RWPE2 (cell line): ENCODE results near the gene LMLN.

ENCODE experiments used
- ATAC-seq: fragments of 200-7000 bp; cut with Tn5 transposase; 3 replicates; pipeline ENCODE4 v1.9.1; 2021; ENCODE audit warnings: low read depth
- DNase-seq: peaks from one replicate; pipeline ENCODE4 v3.0.0-alpha.2; 2020; ENCODE audit warnings: low spot score
- H3K27ac ChIP-seq: fragments of 450-650 bp; 2 replicates; pipeline ENCODE4 v1.5.1; 2017; ENCODE audit warnings: mild to moderate bottlenecking; ENCODE audit not compliant: poor library complexity, severe bottlenecking
- H3K27me3 ChIP-seq: fragments of 250-450 bp; sonication (Bioruptor Pico); 2 replicates; pipeline ENCODE4 v1.5.1; 2021; ENCODE audit warnings: mild to moderate bottlenecking, moderate library complexity; ENCODE audit not compliant: insufficient read depth, poor library complexity, severe bottlenecking
- H3K36me3 ChIP-seq: fragments of 250-450 bp; sonication (Bioruptor Pico); 2 replicates; pipeline ENCODE4 v1.5.1; 2020; ENCODE audit warnings: low read depth, mild to moderate bottlenecking, moderate library complexity
- H3K4me1 ChIP-seq: fragments of 250-450 bp; sonication (Bioruptor Pico); 2 replicates; pipeline ENCODE4 v1.5.1; 2021; ENCODE audit warnings: mild to moderate bottlenecking, moderate library complexity; ENCODE audit not compliant: insufficient read depth, poor library complexity, severe bottlenecking
- H3K4me3 ChIP-seq: fragments of 250-450 bp; sonication (Bioruptor Pico); 2 replicates; pipeline ENCODE4 v1.5.1; 2021; ENCODE audit warnings: mild to moderate bottlenecking, moderate library complexity; ENCODE audit not compliant: severe bottlenecking
- H3K9me3 ChIP-seq: fragments of 250-450 bp; sonication (Bioruptor Pico); 2 replicates; pipeline ENCODE4 v1.5.1; 2021; ENCODE audit warnings: mild to moderate bottlenecking, moderate library complexity; ENCODE audit not compliant: severe bottlenecking
- TF ChIP-seq, protein P1 (sequence below): fragments of 450-650 bp; IDR thresholded peaks from one replicate; pipeline ENCODE4 v1.5.1; 2017; ENCODE audit warnings: mild to moderate bottlenecking, moderate library complexity; ENCODE audit not compliant: poor library complexity, severe bottlenecking

Gene LMLN

DNA sequence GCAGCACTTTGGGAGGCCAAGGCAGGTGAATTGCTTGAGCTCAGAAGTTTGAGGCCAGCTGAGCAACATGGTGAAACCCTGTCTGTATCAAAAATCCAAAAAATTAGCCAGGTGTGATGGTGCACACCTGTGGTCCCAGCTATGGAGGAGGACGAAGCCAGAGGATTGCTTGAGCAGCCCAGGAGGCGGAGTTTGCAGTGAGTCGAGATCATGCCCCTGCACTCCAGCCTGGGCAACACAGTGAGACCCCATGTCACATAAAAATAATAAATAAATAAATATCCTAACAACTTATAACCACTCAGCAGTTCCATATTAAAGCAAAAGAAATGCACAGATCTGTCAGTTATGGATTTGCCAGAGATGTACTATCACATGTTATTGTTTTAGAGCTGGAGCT is 62.6 kb downstream of the LMLN start:
- no peaks in the 10 kb centered on the region for H3K27me3 ChIP-seq
- TF ChIP-seq, protein P1, sequence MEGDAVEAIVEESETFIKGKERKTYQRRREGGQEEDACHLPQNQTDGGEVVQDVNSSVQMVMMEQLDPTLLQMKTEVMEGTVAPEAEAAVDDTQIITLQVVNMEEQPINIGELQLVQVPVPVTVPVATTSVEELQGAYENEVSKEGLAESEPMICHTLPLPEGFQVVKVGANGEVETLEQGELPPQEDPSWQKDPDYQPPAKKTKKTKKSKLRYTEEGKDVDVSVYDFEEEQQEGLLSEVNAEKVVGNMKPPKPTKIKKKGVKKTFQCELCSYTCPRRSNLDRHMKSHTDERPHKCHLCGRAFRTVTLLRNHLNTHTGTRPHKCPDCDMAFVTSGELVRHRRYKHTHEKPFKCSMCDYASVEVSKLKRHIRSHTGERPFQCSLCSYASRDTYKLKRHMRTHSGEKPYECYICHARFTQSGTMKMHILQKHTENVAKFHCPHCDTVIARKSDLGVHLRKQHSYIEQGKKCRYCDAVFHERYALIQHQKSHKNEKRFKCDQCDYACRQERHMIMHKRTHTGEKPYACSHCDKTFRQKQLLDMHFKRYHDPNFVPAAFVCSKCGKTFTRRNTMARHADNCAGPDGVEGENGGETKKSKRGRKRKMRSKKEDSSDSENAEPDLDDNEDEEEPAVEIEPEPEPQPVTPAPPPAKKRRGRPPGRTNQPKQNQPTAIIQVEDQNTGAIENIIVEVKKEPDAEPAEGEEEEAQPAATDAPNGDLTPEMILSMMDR: no peak
- no peaks in the 10 kb centered on the region; the same call in 1 of the 2 replicates for H3K36me3 ChIP-seq
- H3K4me3 ChIP-seq: no peak overlapping the region
- ATAC-seq (no peak), DNase-seq (no peak)
- no peaks in the 10 kb centered on the region for H3K4me1 ChIP-seq
- H3K27ac ChIP-seq: no peak overlapping the region
- H3K9me3 ChIP-seq: no peaks in the 10 kb centered on the region

DNA sequence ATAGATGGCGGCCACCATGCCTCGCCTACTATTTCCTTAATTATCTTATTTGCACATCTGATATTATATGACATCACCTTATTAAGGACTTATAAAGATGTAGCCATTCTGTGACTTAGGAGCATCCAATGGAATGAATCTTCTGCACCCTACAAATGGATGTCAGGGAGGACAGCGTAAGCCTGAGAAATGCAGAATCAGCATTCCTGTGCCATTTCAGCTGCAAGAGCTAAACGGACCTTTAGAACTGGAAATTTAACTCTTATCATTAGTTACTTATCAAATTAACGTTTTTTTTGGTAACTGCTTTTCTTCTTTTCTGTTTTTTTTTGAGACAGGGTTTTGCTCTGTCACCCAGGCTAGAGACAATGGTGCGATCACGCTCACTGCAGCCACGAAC is 65.6 kb downstream of the LMLN start:
- no peak for ATAC-seq
- no peak overlapping the region for H3K27ac ChIP-seq
- H3K9me3 ChIP-seq: no peaks in the 10 kb centered on the region

DNA sequence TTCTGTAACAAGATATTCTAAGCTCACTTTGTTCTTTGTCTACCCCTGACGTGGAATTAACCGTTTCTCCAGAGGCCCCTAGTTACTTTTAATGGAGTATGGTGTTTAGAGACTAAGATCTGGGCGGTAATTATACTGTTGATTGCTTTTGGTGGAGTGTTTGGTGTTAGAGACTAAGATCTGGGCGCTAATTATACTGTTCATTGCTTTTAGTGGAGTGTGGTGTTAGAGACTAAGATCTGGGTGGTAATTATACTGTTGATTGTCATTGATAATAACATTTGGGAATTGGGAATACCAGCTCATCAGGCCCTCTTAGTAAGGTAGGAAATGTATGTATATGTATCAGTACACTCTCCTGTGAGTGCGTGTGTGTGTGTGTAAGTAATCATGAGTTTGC is 66.6 kb downstream of the LMLN start:
- ATAC-seq: no peak
- Histone ChIP-seq H3K27me3 (no peaks in the 10 kb centered on the region), H3K27ac (no peak overlapping the region), H3K4me3 (no peak overlapping the region), H3K36me3 (no peaks in the 10 kb centered on the region; the same call in 1 of the 2 replicates), H3K4me1 (peaks cover 11% of the 10 kb centered on the region), H3K9me3 (no peaks in the 10 kb centered on the region)
- no peak for DNase-seq
- TF ChIP-seq, protein P1: no peak

More for the DNA sequence above, 65.6 kb downstream of the LMLN start:
- Histone ChIP-seq H3K4me3 (no peak overlapping the region), H3K4me1 (peaks cover 11% of the 10 kb centered on the region), H3K36me3 (no peaks in the 10 kb centered on the region; the same call in 1 of the 2 replicates), H3K27me3 (no peaks in the 10 kb centered on the region)
- no peak for DNase-seq
- TF ChIP-seq, protein P1: no peak

- TF ChIP-seq, protein P1: no peak
- Histone ChIP-seq H3K9me3 (no peaks in the 10 kb centered on the region), H3K27me3 (no peaks in the 10 kb centered on the region), H3K4me3 (no peak overlapping the region), H3K36me3 (no peaks in the 10 kb centered on the region; the same call in 1 of the 2 replicates), H3K27ac (no peak overlapping the region), H3K4me1 (peaks cover 11% of the 10 kb centered on the region)
- ATAC-seq (no peak), DNase-seq (no peak)
Observed at GRCh38 chr3:198027045-198027798, 67.2 kb downstream of the LMLN start.

DNA sequence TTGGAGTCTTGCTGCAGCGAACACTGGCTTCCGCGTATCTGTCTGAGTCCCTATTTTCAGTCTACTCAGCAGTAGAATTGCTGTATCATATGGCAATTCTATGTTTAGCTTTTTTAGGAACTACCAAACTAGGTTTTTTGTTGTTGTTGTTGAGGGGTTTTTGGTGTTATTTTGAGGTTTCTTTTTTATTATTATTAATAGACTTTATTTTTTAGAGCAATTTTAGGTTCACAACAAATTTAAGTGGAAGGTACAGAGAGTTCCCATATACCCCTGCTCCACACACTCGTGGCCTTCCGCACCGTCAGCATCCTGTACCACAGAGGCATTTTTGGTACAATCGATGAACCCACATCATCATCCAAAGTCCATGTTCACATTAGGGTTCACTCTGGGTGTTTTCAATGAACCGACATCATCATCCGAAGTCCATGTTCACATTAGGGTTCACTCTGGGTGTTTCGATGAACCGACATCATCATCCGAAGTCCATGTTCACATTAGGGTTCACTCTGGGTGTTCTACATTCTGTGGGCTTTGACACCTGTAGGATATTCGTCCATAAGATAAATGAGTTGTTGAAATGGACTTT is 67.9 kb downstream of the LMLN start:
- H3K9me3 ChIP-seq: no peaks in the 10 kb centered on the region
- H3K36me3 ChIP-seq: no peaks in the 10 kb centered on the region; the same call in 1 of the 2 replicates
- TF ChIP-seq, protein P1: no peak
- H3K4me3 ChIP-seq: no peak overlapping the region
- no peaks in the 10 kb centered on the region for H3K27me3 ChIP-seq
- peaks cover 11% of the 10 kb centered on the region for H3K4me1 ChIP-seq
- H3K27ac ChIP-seq: no peak overlapping the region
- ATAC-seq (no peak), DNase-seq (no peak)
